ENCODE results near the gene MCF2L2. TPM values are rescaled to one million over a fixed set of nuclear protein-coding genes. Genes with fewer than 3 reads are reported as not detected.

The MCF2L2 gene
- total and polyA plus RNA-seq, 2 of the 13 experiments (the other 11 are each of a cell fraction or from before 2014, with no cell fraction given): not detected

DNA sequence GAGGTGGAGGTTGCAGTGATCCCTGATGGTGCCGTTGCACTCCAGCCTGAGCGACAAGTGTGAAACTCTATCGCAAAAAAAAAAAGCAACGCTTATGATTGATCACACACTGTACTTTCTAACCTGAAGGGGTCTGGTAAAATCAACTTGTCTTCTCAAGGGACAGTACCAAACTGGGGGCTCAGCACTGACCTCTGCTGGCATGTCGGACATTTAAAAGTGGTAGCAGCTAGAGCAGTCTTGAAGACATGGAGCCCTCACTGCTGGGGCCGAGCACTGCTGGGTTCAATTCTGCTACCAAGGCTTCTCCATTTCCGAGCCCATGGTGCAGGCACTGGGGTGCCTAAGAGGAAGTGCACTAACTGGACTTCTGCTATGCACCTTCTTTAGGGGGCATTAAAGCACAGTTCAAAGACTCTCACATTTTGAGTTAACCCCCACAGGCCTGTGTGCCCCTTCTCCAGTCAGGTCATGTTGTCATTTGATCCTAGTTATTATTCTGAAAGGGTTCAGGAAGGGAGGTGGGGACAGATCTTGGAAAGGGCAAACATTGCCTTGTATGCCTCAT lies 239.4 kb downstream of the MCF2L2 start (continued):
- TF ChIP-seq, protein P1, sequence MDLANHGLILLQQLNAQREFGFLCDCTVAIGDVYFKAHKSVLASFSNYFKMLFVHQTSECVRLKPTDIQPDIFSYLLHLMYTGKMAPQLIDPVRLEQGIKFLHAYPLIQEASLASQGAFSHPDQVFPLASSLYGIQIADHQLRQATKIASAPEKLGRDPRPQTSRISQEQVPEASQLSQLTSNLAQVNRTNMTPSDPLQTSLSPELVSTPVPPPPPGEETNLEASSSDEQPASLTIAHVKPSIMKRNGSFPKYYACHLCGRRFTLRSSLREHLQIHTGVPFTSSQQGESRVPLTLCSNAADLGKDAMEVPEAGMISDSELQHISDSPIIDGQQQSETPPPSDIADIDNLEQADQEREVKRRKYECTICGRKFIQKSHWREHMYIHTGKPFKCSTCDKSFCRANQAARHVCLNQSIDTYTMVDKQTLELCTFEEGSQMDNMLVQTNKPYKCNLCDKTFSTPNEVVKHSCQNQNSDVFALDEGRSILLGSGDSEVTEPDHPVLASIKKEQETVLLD (CRISPR knock-in tag; IDR thresholded peaks at IDR 0.05; ENCODE audit: low read depth): no peak
- TF ChIP-seq, protein P2, sequence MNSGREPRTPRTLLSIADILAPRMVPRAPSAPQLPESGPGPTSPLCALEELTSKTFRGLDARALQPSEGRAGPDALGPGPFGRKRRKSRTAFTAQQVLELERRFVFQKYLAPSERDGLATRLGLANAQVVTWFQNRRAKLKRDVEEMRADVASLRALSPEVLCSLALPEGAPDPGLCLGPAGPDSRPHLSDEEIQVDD (CRISPR knock-in tag; IDR thresholded peaks at IDR 0.05; ENCODE audit: borderline replicate concordance): no peak
- TF ChIP-seq, protein P3, sequence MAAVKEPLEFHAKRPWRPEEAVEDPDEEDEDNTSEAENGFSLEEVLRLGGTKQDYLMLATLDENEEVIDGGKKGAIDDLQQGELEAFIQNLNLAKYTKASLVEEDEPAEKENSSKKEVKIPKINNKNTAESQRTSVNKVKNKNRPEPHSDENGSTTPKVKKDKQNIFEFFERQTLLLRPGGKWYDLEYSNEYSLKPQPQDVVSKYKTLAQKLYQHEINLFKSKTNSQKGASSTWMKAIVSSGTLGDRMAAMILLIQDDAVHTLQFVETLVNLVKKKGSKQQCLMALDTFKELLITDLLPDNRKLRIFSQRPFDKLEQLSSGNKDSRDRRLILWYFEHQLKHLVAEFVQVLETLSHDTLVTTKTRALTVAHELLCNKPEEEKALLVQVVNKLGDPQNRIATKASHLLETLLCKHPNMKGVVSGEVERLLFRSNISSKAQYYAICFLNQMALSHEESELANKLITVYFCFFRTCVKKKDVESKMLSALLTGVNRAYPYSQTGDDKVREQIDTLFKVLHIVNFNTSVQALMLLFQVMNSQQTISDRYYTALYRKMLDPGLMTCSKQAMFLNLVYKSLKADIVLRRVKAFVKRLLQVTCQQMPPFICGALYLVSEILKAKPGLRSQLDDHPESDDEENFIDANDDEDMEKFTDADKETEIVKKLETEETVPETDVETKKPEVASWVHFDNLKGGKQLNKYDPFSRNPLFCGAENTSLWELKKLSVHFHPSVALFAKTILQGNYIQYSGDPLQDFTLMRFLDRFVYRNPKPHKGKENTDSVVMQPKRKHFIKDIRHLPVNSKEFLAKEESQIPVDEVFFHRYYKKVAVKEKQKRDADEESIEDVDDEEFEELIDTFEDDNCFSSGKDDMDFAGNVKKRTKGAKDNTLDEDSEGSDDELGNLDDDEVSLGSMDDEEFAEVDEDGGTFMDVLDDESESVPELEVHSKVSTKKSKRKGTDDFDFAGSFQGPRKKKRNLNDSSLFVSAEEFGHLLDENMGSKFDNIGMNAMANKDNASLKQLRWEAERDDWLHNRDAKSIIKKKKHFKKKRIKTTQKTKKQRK (IDR thresholded peaks at IDR 0.05; ENCODE audit: low read length): no peak
- no peak for TF ChIP-seq KDM2A (CRISPR knock-in tag; IDR thresholded peaks at IDR 0.05; ENCODE audit: borderline replicate concordance, low read depth)
- TF ChIP-seq, protein P4, sequence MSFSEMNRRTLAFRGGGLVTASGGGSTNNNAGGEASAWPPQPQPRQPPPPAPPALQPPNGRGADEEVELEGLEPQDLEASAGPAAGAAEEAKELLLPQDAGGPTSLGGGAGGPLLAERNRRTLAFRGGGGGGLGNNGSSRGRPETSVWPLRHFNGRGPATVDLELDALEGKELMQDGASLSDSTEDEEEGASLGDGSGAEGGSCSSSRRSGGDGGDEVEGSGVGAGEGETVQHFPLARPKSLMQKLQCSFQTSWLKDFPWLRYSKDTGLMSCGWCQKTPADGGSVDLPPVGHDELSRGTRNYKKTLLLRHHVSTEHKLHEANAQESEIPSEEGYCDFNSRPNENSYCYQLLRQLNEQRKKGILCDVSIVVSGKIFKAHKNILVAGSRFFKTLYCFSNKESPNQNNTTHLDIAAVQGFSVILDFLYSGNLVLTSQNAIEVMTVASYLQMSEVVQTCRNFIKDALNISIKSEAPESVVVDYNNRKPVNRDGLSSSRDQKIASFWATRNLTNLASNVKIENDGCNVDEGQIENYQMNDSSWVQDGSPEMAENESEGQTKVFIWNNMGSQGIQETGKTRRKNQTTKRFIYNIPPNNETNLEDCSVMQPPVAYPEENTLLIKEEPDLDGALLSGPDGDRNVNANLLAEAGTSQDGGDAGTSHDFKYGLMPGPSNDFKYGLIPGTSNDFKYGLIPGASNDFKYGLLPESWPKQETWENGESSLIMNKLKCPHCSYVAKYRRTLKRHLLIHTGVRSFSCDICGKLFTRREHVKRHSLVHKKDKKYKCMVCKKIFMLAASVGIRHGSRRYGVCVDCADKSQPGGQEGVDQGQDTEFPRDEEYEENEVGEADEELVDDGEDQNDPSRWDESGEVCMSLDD (CRISPR knock-in tag; IDR thresholded peaks at IDR 0.05; ENCODE audit: borderline replicate concordance): no peak

Data from HepG2 (cell line).